D721Med (cell line): ENCODE data around the gene DAZAP2.

ENCODE experiments used
- DNase-seq: peaks from one replicate; pipeline ENCODE4 v3.0.0; 2011; ENCODE audit warnings: low spot score; ENCODE audit not compliant: insufficient read length
- FAIRE-seq: peaks from 2 replicates; lab custom pipeline; 2011; peaks lifted over from hg19 to GRCh38; lab: Jason Lieb, UNC
- TF ChIP-seq, protein P1 (sequence below): IDR thresholded peaks from 2 replicates; pipeline ENCODE4 v1.5.1; 2012; ENCODE audit warnings: mild to moderate bottlenecking, control low read depth; ENCODE audit not compliant: insufficient read depth; ENCODE audit errors: missing control alignments

DAZAP2 gene

DNA sequence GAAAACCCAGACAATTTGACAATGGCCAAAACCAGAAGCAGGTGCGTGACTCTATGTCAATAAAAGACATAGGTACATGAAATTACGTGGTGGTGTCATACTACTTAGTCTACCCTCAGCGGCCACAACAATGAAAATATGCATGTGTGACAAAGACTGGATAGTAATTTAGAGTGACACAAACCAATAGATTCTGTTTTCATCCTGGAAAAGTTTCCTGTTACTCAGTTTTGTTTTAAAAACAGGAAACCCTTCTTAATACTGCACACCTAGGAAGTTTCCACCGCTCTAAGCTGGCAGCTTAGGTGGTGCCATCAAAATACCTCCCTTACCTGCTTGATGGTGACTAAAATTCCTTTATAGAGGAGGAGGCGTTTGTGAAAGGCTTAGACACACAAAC lies 35.9 kb upstream of the DAZAP2 start:
- no peak for FAIRE-seq
- TF ChIP-seq, protein P1, sequence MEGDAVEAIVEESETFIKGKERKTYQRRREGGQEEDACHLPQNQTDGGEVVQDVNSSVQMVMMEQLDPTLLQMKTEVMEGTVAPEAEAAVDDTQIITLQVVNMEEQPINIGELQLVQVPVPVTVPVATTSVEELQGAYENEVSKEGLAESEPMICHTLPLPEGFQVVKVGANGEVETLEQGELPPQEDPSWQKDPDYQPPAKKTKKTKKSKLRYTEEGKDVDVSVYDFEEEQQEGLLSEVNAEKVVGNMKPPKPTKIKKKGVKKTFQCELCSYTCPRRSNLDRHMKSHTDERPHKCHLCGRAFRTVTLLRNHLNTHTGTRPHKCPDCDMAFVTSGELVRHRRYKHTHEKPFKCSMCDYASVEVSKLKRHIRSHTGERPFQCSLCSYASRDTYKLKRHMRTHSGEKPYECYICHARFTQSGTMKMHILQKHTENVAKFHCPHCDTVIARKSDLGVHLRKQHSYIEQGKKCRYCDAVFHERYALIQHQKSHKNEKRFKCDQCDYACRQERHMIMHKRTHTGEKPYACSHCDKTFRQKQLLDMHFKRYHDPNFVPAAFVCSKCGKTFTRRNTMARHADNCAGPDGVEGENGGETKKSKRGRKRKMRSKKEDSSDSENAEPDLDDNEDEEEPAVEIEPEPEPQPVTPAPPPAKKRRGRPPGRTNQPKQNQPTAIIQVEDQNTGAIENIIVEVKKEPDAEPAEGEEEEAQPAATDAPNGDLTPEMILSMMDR: no peak
- no peak for DNase-seq

DNA sequence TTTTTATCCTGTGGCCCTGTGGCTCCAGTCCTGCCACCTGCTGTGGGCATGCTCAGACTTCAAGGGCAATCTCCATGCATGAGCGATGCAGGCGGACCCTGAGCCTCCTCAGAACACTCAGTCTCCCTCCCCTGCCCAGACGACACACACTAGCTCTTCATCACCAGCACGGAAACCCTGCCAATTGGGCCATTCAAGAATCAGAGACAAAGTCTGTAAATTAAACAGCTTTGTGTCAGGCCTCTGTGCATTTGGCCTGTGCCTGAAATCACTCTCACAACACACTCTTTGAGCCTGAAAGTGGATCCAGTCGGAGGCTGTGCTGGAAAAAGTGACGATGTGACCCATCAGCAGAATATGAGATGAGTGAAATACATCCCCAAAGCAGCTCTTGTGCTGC lies 33.3 kb upstream of the DAZAP2 start:
- DNase-seq (no peak), FAIRE-seq (no peak)
- TF ChIP-seq, protein P1: no peak

DNA sequence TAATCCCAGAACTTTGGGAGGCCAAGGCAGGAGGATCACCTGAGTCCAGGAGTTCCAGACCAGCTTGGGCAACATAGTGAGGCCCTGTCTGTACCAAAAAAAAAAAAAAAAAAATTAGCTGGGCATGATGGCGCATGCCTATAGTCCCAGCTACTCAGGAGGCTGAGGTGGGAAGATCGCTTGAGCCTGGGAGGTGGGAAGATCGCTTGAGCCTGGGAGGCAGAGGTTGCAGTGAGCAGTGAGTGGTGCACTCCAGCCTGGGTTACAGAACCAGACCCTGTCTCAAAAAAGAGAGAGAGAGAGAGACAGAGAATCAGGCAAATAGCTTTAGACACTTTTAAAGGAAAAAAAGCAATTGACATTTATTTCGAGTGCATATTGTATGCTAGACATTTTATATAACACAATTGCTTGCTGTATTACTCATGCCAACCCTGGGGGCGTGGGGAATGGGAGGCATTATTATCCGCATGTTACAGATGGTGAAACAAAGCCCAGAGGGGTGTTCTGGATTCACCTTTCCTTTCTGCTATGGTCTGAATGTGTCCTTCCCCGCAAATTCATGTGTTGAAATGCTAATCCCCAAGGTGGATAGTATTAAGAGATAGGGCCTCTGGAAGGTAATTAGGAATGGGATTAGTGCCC lies 30.5 kb upstream of the DAZAP2 start:
- TF ChIP-seq, protein P1: no peak
- no peak for DNase-seq
- FAIRE-seq: no peak

DNA sequence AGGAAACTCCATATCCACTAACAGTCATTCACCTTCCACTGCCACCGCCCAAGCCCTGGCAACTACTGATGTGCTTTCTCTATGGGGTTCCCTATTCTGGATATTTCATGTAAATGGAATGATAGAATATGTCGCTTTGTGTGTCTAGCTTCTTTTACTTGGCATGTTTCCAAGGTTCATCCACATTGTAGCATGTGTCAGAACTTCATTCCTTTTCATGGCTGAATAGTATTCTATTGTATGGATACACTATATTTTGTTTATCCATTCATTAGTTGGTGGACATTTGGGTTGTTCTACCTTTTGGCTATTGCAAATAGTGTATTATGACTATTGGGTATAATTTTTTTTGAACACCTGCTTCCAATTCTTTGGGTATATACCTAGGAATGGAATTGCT lies 29.4 kb upstream of the DAZAP2 start:
- no peak for DNase-seq
- no peak for FAIRE-seq
- TF ChIP-seq, protein P1: no peak

DNA sequence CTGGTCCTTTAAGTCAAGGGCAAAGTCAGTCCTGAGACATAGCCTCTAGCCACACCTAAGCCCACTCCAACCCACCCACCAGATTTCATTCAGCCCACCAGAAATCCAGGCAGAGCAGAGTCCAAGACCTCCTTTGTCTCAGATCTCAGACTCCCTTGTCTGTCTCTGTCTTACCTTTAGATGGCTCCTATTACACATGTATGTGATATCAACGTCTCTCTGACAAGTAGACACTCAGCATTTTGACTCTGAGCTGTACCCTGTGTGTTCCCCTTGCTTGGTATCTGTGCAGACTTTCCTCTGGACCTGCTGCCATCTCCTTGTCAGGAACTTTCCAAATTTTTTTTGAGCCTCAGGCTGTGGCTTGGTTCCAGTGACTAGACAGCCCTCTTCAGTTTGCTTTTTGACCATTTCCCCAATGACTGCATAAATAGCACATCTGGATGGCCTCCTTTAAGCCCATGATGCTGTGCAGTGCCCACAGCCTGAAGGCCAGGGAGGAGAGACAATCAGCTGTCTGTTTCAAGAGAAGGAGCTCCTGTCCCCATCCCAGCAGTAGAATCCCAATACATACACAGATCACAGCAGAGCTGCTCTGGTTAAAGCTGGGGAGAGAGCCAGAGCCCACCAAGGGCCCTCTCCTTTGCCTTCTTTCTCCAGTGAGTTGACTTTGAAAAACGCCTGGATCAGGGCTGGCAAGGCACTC lies 27.8 kb upstream of the DAZAP2 start:
- no peak for DNase-seq
- FAIRE-seq: no peak
- TF ChIP-seq, protein P1: no peak

DNA sequence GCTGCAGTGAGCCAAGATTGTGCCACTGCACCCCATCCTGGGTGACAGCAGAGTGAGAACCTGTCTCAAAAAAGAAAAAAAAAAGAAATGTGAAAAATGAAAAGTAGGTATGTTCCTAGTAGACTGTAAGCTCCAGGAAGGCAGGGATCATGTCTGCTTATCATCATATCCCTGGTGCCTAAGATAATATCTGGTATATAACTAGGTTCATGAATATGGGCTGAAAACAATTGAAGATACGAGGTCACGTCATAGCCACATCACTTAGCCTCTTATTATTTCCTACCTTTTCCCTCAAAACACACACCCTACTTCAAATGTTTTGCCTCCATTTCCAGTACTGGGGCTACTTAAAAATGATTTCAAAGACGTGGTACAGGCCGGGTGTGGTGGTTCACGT lies 23.7 kb upstream of the DAZAP2 start:
- TF ChIP-seq, protein P1: no peak
- FAIRE-seq: no peak
- DNase-seq: no peak

DNA sequence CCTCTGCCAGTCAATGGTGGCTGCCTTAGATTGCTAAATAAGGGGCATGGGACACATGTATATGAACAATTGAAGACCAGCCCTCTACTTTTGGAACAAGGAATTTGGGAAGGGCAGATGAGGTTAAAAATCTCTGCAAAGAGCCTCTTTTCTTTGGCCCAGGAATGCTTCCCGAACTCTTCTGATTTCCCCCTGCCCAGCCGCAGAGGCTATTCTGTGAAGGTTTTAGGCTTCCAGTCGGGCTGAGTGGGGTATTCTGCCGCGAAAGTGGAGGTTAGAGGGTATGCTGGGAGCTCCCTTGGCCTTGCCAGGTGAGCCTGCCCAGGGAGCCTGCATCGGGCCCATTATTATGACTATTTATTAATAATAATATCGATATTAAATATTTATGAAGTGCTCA lies 22.0 kb upstream of the DAZAP2 start:
- DNase-seq (no peak), FAIRE-seq (no peak)
- TF ChIP-seq, protein P1: no peak
